Neuron (in vitro differentiated cells): ENCODE results near the gene MYH9.
"Not testable (repeated sequence)": the region's sequence is repeated elsewhere in the genome, so short reads cannot be mapped to it uniquely, and the experiment has no call there.

ENCODE experiments used
- H2AFZ ChIP-seq: one replicate; pipeline ENCODE4 v1.6.1; 2013; ENCODE audit warnings: low read depth, mild to moderate bottlenecking, inconsistent platforms, low read length, moderate library complexity
- H3K27me3 ChIP-seq: one replicate; pipeline ENCODE4 v1.6.1; 2013; ENCODE audit warnings: low read length; ENCODE audit not compliant: insufficient read depth
- H3K36me3 ChIP-seq: one replicate; pipeline ENCODE4 v1.6.1; 2013; ENCODE audit warnings: low read length; ENCODE audit not compliant: insufficient read depth
- H3K4me1 ChIP-seq: one replicate; pipeline ENCODE4 v1.6.1; 2013; ENCODE audit warnings: low read length; ENCODE audit not compliant: insufficient read depth
- H3K4me3 ChIP-seq: 2 replicates; pipeline ENCODE4 v1.5.1; 2013; ENCODE audit warnings: mild to moderate bottlenecking, low read length, moderate library complexity
- H3K9me3 ChIP-seq: one replicate; pipeline ENCODE4 v1.6.1; 2013; ENCODE audit warnings: low read length

The MYH9 gene

DNA sequence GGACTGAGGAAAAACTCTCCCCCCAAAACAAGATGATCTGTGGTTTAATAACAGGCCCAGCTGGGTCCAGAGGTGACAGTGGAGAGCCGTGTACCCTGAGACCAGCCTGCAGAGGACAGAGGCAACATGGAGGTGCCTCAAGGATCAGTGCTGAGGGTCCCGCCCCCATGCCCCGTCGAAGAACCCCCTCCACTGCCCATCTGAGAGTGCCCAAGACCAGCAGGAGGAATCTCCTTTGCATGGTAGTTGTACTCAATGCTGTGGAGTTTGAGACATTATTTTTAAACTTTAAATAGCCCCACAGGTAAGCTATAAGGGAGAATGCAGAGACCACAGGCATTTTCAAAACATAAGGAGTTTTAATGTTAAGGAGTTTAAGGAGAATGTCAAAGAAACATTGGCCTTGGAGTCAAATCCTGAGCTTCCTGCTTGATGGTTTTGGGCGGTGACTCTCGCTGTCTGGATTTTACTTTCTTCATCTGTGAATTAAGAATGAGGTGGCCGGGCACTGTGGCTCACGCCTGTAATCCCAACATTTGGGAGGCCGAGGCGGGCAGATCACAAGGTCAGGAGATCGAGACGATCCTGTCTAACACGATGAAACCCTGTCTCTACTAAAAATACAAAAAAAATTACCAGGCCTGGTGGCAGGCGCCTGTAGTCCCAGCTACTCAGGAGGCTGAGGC is 128.0 kb downstream of the MYH9 start:
- H3K4me3 ChIP-seq = peak overlapping the region; percentile 47
- H2AFZ ChIP-seq = peak overlapping the region; percentile 69
- no peaks in the 10 kb centered on the region for H3K36me3 ChIP-seq
- peaks cover 28% of the 10 kb centered on the region for H3K4me1 ChIP-seq
- H3K27me3 ChIP-seq = no peaks in the 10 kb centered on the region
- H3K9me3 ChIP-seq = no peaks in the 10 kb centered on the region

DNA sequence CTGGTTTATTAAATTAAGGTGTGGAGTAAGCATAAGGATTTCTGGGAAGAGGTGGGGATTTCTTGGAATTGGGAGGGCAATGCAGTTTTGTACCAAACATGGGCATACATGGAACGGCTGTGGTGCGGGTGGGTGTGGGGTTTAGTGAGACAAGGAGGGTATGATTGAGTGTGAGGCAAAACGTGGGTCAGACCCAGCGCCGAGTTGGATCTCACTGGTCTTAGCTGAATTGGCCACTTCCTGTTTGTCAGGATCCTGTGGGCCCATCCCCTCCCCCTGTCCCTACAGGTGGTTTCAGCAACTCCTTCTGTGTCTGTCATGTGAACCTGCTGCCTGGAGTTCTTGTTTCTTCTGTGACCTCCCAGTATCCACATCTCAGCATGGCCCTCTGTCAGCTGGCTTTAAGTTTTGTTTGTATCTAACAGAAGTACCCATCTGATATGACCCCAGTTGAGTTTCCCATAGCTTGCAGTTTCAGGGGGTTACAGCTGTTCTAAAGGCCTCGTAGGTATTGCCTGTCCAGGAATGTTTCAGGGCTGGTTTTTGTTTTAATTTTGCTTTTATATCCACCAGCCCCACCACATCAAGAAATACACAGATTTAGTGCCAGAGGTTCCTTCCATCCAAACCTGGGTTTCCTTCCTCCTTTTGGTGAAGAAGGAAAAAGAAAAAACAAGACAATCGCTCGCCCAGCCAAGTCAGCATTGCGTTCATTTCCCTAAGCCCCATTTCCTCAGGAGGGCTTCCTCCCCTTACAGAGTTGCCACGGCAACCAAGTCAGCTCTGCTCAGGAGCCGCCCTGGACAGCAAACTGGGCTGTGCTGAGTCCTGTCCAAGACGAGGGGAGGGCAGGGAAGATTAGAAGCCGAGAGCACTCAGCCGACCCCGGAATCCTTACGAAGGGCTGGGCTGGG is 128.8 kb downstream of the MYH9 start:
- Histone ChIP-seq H3K4me1 (peaks cover 25% of the 10 kb centered on the region), H3K4me3 (peak overlapping the region; percentile 47)

DNA sequence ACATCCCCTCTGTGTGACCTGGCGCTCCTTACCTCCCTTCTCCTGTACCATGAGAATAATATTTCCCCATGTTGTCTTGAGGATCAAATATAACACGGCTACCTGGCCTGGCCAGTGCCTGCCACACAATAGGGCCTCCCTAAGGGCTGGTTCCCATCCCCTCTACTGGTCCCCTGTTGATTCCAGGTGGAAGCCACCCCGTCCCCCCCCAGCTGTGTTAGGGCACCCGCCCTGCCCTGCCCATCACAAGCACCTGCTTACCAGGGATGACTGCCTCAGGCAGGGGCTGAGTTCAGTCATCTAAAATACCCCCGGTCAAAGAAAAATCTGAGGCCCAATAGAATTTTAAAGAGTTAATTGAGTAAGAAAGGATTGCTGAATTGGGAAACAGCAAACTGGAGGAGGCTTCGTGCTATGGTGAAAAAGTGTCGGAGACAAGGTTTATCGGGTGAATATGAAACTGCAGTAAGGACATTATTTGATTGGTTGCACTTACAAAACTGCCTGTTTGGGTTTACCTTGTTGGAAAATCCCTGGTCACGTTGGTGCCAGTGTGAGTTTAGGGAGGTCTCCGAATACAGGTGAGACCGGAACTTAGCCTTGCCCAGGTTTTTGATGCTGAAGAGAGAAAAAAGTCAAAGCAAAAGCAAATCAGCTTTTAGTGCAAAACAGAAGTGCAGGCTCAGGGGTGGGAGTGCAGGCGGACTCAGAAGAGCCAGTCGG is 129.7 kb downstream of the MYH9 start:
- H3K4me3 ChIP-seq = no peak overlapping the region

More for the DNA sequence above, 128.8 kb downstream of the MYH9 start:
- peak overlapping the region; percentile 69 for H2AFZ ChIP-seq
- H3K27me3 ChIP-seq = no peaks in the 10 kb centered on the region
- no peaks in the 10 kb centered on the region for H3K36me3 ChIP-seq
- H3K9me3 ChIP-seq = no peaks in the 10 kb centered on the region

DNA sequence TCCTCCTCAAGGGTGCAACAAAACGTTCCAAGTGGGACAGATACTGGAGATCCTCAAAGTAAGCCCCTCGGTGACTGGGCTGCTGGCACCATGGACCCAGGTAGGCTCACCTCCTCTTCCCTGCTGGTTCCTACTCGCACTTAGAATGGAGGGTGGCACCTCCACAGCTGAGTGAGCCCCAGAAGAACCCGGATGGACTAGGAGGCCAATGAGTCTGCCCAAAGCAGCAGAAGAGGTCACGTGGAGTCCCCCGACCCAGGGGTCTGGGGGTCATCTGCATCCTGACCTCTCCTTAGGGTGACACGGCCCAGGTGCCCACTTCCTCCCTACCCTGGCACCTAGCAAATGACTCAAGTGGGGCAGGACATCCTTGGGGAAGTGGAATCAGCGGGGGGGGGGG is 130.5 kb downstream of the MYH9 start:
- Histone ChIP-seq H3K36me3 (no peaks in the 10 kb centered on the region), H3K4me3 (no peak overlapping the region), H3K9me3 (no peaks in the 10 kb centered on the region), H3K4me1 (peaks cover 19% of the 10 kb centered on the region), H2AFZ (no peak overlapping the region), H3K27me3 (no peaks in the 10 kb centered on the region)

More for the DNA sequence above, 129.7 kb downstream of the MYH9 start:
- Histone ChIP-seq H3K36me3 (no peaks in the 10 kb centered on the region), H2AFZ (peak overlapping the region; percentile 69), H3K9me3 (no peaks in the 10 kb centered on the region), H3K4me1 (peaks cover 19% of the 10 kb centered on the region), H3K27me3 (no peaks in the 10 kb centered on the region)

DNA sequence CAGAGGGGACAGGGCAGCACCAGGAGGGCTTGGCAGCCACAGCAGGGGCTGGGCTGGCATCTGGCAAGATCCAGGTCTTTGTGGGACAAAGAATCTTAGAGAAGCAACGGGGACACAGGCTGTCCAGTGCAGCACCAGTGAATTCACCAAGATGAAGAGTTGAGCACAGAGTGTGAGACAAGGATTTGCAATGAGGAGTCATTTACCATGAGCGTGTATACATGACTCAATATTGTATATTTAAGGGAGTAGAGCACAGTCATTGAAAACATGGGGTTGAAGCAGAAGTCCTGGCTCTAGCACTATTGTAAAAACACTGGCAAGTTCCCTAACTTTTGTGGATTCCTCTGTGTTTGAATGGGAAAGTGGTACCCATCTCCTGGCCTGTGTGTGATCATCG is 131.3 kb downstream of the MYH9 start:
- H3K9me3 ChIP-seq = no peaks in the 10 kb centered on the region
- no peak overlapping the region for H3K4me3 ChIP-seq
- no peak overlapping the region for H2AFZ ChIP-seq
- H3K36me3 ChIP-seq = no peaks in the 10 kb centered on the region
- peaks cover 19% of the 10 kb centered on the region for H3K4me1 ChIP-seq
- no peaks in the 10 kb centered on the region for H3K27me3 ChIP-seq

DNA sequence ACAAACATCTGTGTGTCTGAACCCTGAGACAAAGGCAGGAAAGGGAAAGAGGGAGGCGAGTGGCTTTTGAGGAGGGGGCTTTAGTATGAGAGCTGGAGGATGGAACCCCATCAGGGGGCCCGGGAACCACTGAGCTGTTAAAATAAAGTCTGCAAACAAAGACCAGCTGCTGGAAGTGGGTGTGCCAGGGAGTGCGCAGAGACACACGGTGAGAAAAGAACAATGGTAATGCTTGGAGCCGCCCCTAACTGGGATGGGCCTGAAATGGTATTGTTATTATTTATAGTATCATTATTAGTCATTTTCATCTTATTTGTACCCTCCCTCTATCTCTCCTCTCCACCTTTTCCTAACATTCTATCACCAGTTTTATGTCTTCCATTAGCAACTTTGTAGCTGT is 132.2 kb downstream of the MYH9 start:
- H3K36me3 ChIP-seq, H3K4me3 ChIP-seq, H3K27me3 ChIP-seq, H3K9me3 ChIP-seq, H2AFZ ChIP-seq: not testable (repeated sequence)
- H3K4me1 ChIP-seq = peaks cover 19% of the 10 kb centered on the region

DNA sequence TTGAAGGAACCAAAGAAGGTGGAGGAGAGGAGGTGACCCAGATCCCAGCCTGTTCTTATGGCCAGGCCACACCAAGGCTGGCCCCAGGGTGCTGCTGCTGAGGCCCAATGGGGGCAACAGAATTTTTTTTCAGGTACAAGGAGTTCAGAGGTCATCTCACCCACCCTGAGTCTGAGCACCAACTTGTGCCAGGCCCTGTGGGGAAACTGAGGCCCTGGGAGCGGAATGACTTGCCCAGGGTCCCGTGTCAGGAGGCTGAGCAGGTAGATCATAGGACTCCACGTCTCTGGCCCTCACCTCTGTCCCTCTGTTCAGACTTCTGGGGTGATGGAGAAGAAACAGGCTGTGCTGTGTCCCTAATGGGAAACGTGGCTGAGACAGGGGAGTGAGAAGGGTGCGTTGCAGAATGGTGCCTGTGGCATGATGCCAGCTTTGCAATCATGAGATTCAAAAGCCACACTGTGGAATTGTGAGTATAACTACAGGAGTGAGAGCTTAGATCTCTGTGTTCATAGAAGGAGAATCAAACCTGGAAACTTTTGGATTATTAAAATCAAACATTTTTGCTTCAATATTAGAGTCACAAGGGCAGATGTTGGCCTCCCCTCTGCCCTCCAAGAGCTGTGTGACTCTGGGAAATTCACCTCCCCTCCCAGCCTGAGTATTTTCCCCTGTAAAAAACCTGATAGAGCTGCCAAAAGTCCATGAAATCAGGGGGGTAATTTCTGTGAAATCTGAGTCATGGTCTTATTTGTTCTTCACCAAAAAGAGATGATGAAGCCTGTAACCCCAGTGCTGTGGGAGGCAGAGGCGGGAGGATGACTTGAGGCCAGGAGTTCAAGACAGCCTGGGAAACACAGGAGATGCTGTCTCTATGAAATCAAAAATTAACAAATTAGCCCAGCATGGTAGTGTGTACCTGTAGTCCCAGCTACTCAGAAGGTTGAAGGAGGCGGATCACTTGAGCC is 134.0 kb downstream of the MYH9 start:
- no peaks in the 10 kb centered on the region for H3K36me3 ChIP-seq
- H3K4me3 ChIP-seq = no peak overlapping the region
- no peak overlapping the region for H2AFZ ChIP-seq
- peaks cover 9% of the 10 kb centered on the region for H3K4me1 ChIP-seq
- no peaks in the 10 kb centered on the region for H3K27me3 ChIP-seq
- no peaks in the 10 kb centered on the region for H3K9me3 ChIP-seq

DNA sequence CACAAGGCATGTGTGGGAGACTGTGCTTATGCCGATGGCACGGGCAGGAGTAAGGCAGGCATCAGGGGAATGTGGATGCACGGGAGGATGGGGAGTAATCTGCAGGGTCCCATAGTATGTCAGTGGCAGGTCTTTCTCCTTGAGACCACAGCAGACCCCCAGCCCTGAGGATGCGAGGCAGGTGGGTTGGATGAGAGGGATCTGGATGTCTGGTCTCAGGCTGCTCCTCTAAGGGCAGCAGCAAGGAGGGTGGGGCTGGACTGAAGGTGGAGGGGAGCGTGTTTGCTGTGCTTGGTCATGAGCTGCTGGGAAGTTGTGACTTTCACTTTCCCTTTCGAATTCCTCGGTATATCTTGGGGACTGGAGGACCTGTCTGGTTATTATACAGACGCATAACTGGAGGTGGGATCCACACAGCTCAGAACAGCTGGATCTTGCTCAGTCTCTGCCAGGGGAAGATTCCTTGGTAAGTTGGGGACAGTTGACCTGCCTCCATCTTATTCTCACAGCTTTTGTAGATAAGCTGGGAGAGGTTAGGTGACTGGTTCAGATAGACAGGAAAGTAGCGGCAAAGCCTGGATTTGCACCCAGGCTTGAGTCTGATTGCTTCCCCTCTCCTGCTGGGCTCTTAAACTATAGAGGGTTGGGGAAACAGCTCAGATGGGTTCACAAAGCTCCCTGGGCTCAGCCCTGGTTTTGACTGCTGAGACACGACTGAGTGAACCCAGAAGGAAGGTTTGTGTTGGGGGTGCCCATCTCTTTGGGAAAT is 134.8 kb downstream of the MYH9 start, which contains the start of gene APOL1:
Gene APOL1 (plus strand): TSS at position 380 of the 769 bp plus-strand sequence. CDS start 1,823 bp downstream, outside the sequence.
- Histone ChIP-seq H3K36me3 (no peaks in the 10 kb centered on the region), H2AFZ (no peak within 1 kb of the TSS), H3K4me3 (no peak within 1 kb of the TSS), H3K9me3 (no peaks in the 10 kb centered on the region), H3K27me3 (no peaks in the 10 kb centered on the region), H3K4me1 (peaks cover 2% of the 10 kb centered on the region)

DNA sequence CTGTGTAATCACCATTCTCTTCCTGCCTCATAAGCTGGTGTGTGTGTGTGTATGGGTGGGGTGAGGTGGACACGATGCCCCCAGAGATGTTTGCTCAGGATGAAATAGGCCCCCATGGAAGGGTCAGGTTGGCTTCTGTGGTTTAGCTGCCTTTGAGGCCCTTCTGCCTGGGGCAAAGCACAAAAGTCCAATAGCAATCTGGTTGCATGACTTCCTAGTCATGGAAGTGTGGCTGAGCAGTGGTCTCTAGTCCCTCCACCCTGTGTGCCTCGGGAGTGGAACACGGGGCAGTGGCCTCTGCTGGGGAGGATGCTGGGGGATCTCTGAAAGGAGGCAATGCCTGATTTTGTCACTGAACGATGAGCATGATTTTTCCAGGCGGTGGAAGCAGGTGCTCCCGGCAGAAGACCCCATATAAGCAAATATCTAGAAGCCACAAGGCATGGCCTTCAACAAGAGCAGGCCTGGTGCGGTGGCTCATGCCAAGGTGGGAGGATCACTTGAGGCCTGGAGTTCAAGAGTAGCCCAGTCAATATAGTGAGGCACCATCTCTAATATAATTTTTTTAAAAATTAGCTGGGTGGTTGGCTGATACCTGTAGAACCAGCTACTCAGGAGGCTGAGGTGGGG is 135.7 kb downstream of the MYH9 start:
- not testable (repeated sequence) for H2AFZ ChIP-seq, H3K36me3 ChIP-seq, H3K9me3 ChIP-seq, H3K4me1 ChIP-seq, H3K27me3 ChIP-seq, H3K4me3 ChIP-seq

DNA sequence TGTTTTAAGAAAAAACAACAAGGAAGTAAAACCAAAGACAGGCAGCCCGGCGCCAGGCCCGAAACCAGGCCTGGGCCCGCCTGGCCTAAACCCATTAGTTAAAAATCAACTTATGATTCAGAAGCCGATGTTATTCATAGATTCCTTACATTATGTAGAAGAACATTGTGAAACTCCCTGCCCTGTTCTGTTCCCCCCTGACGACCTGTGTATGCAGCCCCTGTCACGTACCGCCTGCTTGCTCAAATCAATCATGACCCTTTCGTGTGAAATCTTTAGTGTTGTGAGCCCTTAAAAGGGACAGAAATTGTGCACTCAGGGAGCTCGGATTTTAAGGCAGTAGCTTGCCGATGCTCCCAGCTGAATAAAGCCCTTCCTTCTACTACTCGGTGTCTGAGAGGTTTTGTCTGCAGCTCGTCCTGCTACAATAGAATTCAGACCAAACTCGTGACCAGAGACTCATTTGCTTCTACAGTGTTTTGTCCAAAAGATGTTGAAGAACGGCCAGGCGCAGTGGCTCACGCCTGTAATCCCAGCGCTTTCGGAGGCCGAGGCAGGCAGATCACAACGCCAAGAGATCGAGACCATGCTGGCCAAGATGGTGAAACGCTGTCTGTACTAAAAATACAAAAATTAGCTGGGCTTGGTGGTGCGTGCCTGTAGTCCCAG is 137.3 kb downstream of the MYH9 start:
- not testable (repeated sequence) for H3K36me3 ChIP-seq, H3K4me1 ChIP-seq, H3K4me3 ChIP-seq, H3K27me3 ChIP-seq, H2AFZ ChIP-seq, H3K9me3 ChIP-seq

DNA sequence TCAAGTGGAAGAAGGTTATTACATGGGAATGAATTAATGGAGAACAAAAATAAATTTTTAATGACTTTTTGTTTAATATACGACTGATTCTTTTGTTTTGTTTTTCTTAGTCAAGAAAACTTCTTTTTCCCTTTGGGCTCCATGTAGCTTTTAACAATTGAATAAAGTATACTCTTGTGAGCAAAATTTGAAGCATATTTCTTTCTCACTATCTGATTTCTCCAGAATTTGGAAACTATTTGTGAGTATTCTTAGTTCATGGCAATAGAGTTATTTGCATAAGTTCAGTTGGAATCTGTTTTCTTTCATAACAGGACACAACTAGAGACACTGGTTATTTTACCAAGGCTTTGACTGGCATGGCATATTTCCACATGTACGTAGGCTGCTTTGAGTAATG is 138.6 kb downstream of the MYH9 start:
- no peak overlapping the region for H2AFZ ChIP-seq
- H3K4me3 ChIP-seq = no peak overlapping the region
- H3K27me3 ChIP-seq = no peaks in the 10 kb centered on the region
- H3K9me3 ChIP-seq = peaks cover 2% of the 10 kb centered on the region
- peaks cover 2% of the 10 kb centered on the region for H3K4me1 ChIP-seq
- H3K36me3 ChIP-seq = no peaks in the 10 kb centered on the region
